ENCODE measurements around the gene WDR6. TPM values are rescaled to one million over a fixed set of nuclear protein-coding genes. Genes with fewer than 3 reads are reported as not detected.

Gene WDR6
- total RNA-seq, 1 experiment from 2014 or later, result 27.8 TPM

GRCh38 chr3:49028298-49028672, 21.1 kb downstream of the WDR6 start:
- no peak for DNase-seq (ENCODE audit: extremely low read depth, low read depth)

- DNase-seq (ENCODE audit: extremely low read depth, low read depth), result peak; percentile 87
These were observed 21.7 kb downstream of the WDR6 start, which contains the start of gene IMPDH2 for GRCh38 chr3:49028673-49029562. TSS of gene IMPDH2 (minus strand) at chr3:49029398. CDS start at chr3:49029350, 48 bp downstream.

- no peak for DNase-seq (ENCODE audit: extremely low read depth, low read depth)
These were observed 22.3 kb downstream of the WDR6 start for GRCh38 chr3:49029563-49029884.

- no peak for DNase-seq (ENCODE audit: extremely low read depth, low read depth)
These were observed 23.1 kb downstream of the WDR6 start for GRCh38 chr3:49030321-49030720.

GRCh38 chr3:49032646-49033304, 25.6 kb downstream of the WDR6 start:
- no peak for DNase-seq (ENCODE audit: extremely low read depth, low read depth)

GRCh38 chr3:49034650-49035049, 27.5 kb downstream of the WDR6 start:
- DNase-seq (ENCODE audit: extremely low read depth, low read depth), result no peak

- DNase-seq (ENCODE audit: extremely low read depth, low read depth), result no peak
These were observed 28.1 kb downstream of the WDR6 start for GRCh38 chr3:49035281-49035680.

GRCh38 chr3:49053543-49053942, 46.4 kb downstream of the WDR6 start:
- DNase-seq (ENCODE audit: extremely low read depth, low read depth), result no peak

GRCh38 chr3:49054344-49054862, 47.2 kb downstream of the WDR6 start:
- DNase-seq (ENCODE audit: extremely low read depth, low read depth), result no peak

GRCh38 chr3:49057268-49057667, 50.1 kb downstream of the WDR6 start:
- DNase-seq (ENCODE audit: extremely low read depth, low read depth), result no peak

GRCh38 chr3:49058011-49058410, 50.8 kb downstream of the WDR6 start:
- no peak for DNase-seq (ENCODE audit: extremely low read depth, low read depth)

Small RNAs within 50 kb of the gene (small RNA-seq; reads per million reads assigned to genes)
- gene MIR191, result 388 to 4,674 reads per million in 2 experiments
- 5.4 to 105 reads per million in 2 experiments for gene MIR425

Other genes with a start within 250 kb of the WDR6 start
- gene PRKAR2A, start 159.5 kb upstream of the WDR6 start, total RNA-seq (2014; rRNA removed; shearing (Covaris generic)), result 20.5 and 23.1 TPM in 2 replicates
- 9.4 and 11.6 TPM in 2 replicates for gene SLC25A20, start 108.5 kb upstream of the WDR6 start, total RNA-seq (2014; rRNA removed; shearing (Covaris generic))
- 88.3 and 99.3 TPM in 2 replicates for gene ARIH2, start 88.5 kb upstream of the WDR6 start, total RNA-seq (2014; rRNA removed; shearing (Covaris generic))
- gene P4HTM, start 17.1 kb upstream of the WDR6 start, total RNA-seq (2014; rRNA removed; shearing (Covaris generic)), result 43.0 and 45.8 TPM in 2 replicates
- 29.7 and 36.8 TPM in 2 replicates for gene DALRD3, start 11.2 kb downstream of the WDR6 start, total RNA-seq (2014; rRNA removed; shearing (Covaris generic))
- gene NDUFAF3, start 14.7 kb downstream of the WDR6 start, total RNA-seq (2014; rRNA removed; shearing (Covaris generic)), result 81.5 and 103 TPM in 2 replicates
- gene IMPDH2, start 22.0 kb downstream of the WDR6 start, total RNA-seq (2014; rRNA removed; shearing (Covaris generic)), result 496 and 547 TPM in 2 replicates
- 49.4 and 63.7 TPM in 2 replicates for gene QRICH1, start 86.7 kb downstream of the WDR6 start, total RNA-seq (2014; rRNA removed; shearing (Covaris generic))
- gene QARS1, start 97.4 kb downstream of the WDR6 start, total RNA-seq (2014; rRNA removed; shearing (Covaris generic)), result 143 and 164 TPM in 2 replicates
- 26.6 and 33.5 TPM in 2 replicates for gene USP19, start 113.4 kb downstream of the WDR6 start, total RNA-seq (2014; rRNA removed; shearing (Covaris generic))
- gene LAMB2, start 125.7 kb downstream of the WDR6 start, total RNA-seq (2014; rRNA removed; shearing (Covaris generic)), result 174 and 177 TPM in 2 replicates
- gene CCDC71, start 158.9 kb downstream of the WDR6 start, total RNA-seq (2014; rRNA removed; shearing (Covaris generic)), result 9.8 and 10.4 TPM in 2 replicates
- 1.8 and 2.4 TPM in 2 replicates for gene KLHDC8B, start 164.2 kb downstream of the WDR6 start, total RNA-seq (2014; rRNA removed; shearing (Covaris generic))

Measured in NCI-H460 (cell line).